ENCODE results near the gene WDR1. TPM values are rescaled to one million over a fixed set of nuclear protein-coding genes. Genes with fewer than 3 reads are reported as not detected.

WDR1 gene
- total RNA-seq, 1 donor: 314 TPM

DNA sequence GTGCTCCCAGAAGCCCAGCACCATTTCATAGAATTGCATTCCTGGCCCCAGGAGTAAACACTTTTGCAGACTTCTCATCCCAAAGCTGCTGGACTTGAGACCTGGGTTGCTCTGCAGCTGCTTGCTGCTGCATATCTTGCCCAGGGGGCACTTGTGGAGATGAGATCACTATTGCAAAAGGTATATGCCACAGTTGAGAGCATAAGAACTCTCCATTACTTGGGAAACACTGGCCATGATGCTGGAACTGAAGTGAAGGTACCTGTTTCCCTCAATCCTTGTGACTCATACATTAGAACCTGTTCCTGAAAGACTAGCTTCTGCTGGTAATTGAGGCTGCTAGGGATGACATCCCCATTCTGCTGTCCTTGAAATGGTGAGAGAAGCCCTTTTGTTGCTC is 43.1 kb upstream of the WDR1 start:
- H4K20me1 ChIP-seq (ENCODE audit: insufficient read depth, low read length): no peaks in the 10 kb centered on the region
- H3K4me2 ChIP-seq (ENCODE audit: insufficient read depth, low read length): no peak overlapping the region
- no peaks in the 10 kb centered on the region for H3K9me3 ChIP-seq (ENCODE audit: low read depth, low read length)
- H3K36me3 ChIP-seq (ENCODE audit: insufficient read depth, low read length): no peaks in the 10 kb centered on the region
- H2AFZ ChIP-seq (ENCODE audit: low read length): no peak overlapping the region
- no peaks in the 10 kb centered on the region for H3K79me2 ChIP-seq (ENCODE audit: insufficient read depth, low read length)
- H3K4me3 ChIP-seq (ENCODE audit: insufficient read depth, low read length): no peak overlapping the region
- no peaks in the 10 kb centered on the region for H3K4me1 ChIP-seq (ENCODE audit: insufficient read depth, low read length)
- TF ChIP-seq, protein P1, sequence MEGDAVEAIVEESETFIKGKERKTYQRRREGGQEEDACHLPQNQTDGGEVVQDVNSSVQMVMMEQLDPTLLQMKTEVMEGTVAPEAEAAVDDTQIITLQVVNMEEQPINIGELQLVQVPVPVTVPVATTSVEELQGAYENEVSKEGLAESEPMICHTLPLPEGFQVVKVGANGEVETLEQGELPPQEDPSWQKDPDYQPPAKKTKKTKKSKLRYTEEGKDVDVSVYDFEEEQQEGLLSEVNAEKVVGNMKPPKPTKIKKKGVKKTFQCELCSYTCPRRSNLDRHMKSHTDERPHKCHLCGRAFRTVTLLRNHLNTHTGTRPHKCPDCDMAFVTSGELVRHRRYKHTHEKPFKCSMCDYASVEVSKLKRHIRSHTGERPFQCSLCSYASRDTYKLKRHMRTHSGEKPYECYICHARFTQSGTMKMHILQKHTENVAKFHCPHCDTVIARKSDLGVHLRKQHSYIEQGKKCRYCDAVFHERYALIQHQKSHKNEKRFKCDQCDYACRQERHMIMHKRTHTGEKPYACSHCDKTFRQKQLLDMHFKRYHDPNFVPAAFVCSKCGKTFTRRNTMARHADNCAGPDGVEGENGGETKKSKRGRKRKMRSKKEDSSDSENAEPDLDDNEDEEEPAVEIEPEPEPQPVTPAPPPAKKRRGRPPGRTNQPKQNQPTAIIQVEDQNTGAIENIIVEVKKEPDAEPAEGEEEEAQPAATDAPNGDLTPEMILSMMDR (IDR thresholded peaks at IDR 0.05; ENCODE audit: extremely low read depth, low read depth, low read length): no peak
- DNase-seq (ENCODE audit: insufficient read length, low spot score, missing footprints): no peak
- no peak overlapping the region for H3K27ac ChIP-seq (ENCODE audit: low read depth, low read length)
- H3K27me3 ChIP-seq (ENCODE audit: insufficient read depth, low read length): peaks cover 11% of the 10 kb centered on the region

GRCh38 chr4:10158333-10158942 is 41.8 kb upstream of the WDR1 start:
- peaks cover 11% of the 10 kb centered on the region for H3K27me3 ChIP-seq (ENCODE audit: insufficient read depth, low read length)
- H3K27ac ChIP-seq (ENCODE audit: low read depth, low read length): no peak overlapping the region
- no peak overlapping the region for H3K4me3 ChIP-seq (ENCODE audit: insufficient read depth, low read length)
- no peak for DNase-seq (ENCODE audit: insufficient read length, low spot score, missing footprints)
- H3K4me1 ChIP-seq (ENCODE audit: insufficient read depth, low read length): no peaks in the 10 kb centered on the region
- no peaks in the 10 kb centered on the region for H3K79me2 ChIP-seq (ENCODE audit: insufficient read depth, low read length)
- TF ChIP-seq, protein P1 (IDR thresholded peaks at IDR 0.05; ENCODE audit: extremely low read depth, low read depth, low read length): no peak
- H3K9me3 ChIP-seq (ENCODE audit: low read depth, low read length): no peaks in the 10 kb centered on the region
- H2AFZ ChIP-seq (ENCODE audit: low read length): no peak overlapping the region
- no peak overlapping the region for H3K4me2 ChIP-seq (ENCODE audit: insufficient read depth, low read length)
- H4K20me1 ChIP-seq (ENCODE audit: insufficient read depth, low read length): no peaks in the 10 kb centered on the region
- H3K36me3 ChIP-seq (ENCODE audit: insufficient read depth, low read length): no peaks in the 10 kb centered on the region

DNA sequence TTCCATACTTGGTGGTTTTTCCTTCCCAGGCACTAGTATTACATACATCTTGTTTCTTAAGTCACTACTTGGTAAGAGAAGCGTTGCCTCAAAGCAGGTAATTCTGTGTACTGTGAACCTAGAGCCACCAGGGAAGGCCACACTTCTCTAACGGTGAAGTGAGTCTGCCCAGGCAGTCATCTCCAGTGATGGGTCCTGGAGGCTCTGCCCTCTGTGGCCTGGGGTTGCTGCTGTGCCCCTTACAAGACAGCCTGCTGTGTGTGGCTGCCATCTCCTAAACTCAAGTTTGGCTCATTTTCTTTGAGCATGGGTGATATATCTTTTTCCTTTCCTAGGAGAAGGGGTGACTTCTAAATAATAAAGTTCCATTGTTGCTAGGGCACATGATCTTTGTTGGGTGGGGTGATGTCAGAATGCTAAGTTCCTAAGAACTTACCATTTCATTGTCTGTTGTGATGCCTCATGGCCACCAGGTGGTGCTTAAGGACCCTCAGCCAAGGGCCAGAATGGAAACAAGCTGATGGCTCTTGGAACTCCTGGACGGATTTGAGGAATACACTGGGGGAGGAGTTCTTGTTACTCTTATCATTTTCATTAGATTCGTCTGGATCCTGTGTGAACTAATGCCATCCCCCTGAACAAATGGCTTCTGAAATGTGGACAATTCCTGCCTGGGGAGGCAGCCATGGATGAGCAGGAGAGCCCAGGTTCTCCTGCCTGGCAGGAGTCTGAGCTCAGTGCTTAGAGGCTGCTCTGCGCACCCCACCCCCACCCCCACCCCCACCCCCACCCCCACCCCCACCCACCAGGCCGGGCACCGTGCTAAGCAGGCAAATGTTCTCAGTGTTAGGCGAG is 41.1 kb upstream of the WDR1 start:
- Histone ChIP-seq H3K9me3 (ENCODE audit: low read depth, low read length) (no peaks in the 10 kb centered on the region), H3K79me2 (ENCODE audit: insufficient read depth, low read length) (no peaks in the 10 kb centered on the region), H3K27me3 (ENCODE audit: insufficient read depth, low read length) (peaks cover 11% of the 10 kb centered on the region), H3K4me1 (ENCODE audit: insufficient read depth, low read length) (no peaks in the 10 kb centered on the region), H3K4me2 (ENCODE audit: insufficient read depth, low read length) (peak overlapping the region; percentile 51), H3K27ac (ENCODE audit: low read depth, low read length) (no peak overlapping the region), H3K4me3 (ENCODE audit: insufficient read depth, low read length) (no peak overlapping the region), H4K20me1 (ENCODE audit: insufficient read depth, low read length) (no peaks in the 10 kb centered on the region), H2AFZ (ENCODE audit: low read length) (no peak overlapping the region), H3K36me3 (ENCODE audit: insufficient read depth, low read length) (no peaks in the 10 kb centered on the region)
- DNase-seq (ENCODE audit: insufficient read length, low spot score, missing footprints): peak; percentile 94
- TF ChIP-seq, protein P1 (IDR thresholded peaks at IDR 0.05; ENCODE audit: extremely low read depth, low read depth, low read length): peak; percentile 87

DNA sequence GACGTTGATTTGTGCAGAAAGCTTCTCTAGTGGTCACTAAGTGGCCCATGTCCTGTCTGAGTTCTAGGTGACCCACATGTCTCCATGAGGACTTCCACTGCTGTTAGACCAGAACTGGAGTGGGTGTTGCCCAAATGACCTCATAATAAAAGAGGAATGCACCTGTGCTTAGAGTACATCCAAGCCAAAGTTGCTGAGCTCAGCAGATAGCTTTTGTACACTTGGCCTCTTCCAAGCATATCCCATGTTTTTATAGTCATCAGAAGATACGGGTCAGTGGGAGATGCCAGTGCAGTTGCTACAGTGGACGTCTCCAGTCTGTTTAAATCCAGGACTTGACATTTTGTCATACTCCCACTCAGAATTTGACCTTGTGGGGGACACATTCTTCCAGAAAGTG is 37.6 kb upstream of the WDR1 start:
- H3K27me3 ChIP-seq (ENCODE audit: insufficient read depth, low read length): peaks cover 14% of the 10 kb centered on the region

More for the DNA sequence above, 37.6 kb upstream of the WDR1 start:
- DNase-seq (ENCODE audit: insufficient read length, low spot score, missing footprints): no peak
- H2AFZ ChIP-seq (ENCODE audit: low read length): no peak overlapping the region
- no peaks in the 10 kb centered on the region for H3K4me1 ChIP-seq (ENCODE audit: insufficient read depth, low read length)
- H3K9me3 ChIP-seq (ENCODE audit: low read depth, low read length): no peaks in the 10 kb centered on the region
- H3K79me2 ChIP-seq (ENCODE audit: insufficient read depth, low read length): no peaks in the 10 kb centered on the region
- TF ChIP-seq, protein P1 (IDR thresholded peaks at IDR 0.05; ENCODE audit: extremely low read depth, low read depth, low read length): no peak
- H4K20me1 ChIP-seq (ENCODE audit: insufficient read depth, low read length): no peaks in the 10 kb centered on the region
- H3K36me3 ChIP-seq (ENCODE audit: insufficient read depth, low read length): no peaks in the 10 kb centered on the region
- no peak overlapping the region for H3K4me2 ChIP-seq (ENCODE audit: insufficient read depth, low read length)
- H3K4me3 ChIP-seq (ENCODE audit: insufficient read depth, low read length): no peak overlapping the region
- H3K27ac ChIP-seq (ENCODE audit: low read depth, low read length): no peak overlapping the region
